Suprapubic skin (tissue), 4 donors: ENCODE data around the gene RAB10. TPM values are rescaled to one million over a fixed set of nuclear protein-coding genes. Genes with fewer than 3 reads are reported as not detected.

ENCODE experiments used
- DNase-seq, 2 donors: peaks; one replicate each; pipeline ENCODE4 v3.0.0-alpha.2; 2019; ENCODE audit warnings: low spot score in 2 of 2
- H3K27ac ChIP-seq: fragments of 200-600 bp; sonication (generic); one replicate; pipeline ENCODE4 v1.5.1; 2019
- H3K27me3 ChIP-seq: fragments of 200-600 bp; sonication (generic); one replicate; pipeline ENCODE4 v1.5.1; 2019
- H3K36me3 ChIP-seq: fragments of 200-600 bp; sonication (generic); one replicate; pipeline ENCODE4 v1.5.1; 2019
- H3K4me1 ChIP-seq: fragments of 200-600 bp; sonication (generic); one replicate; pipeline ENCODE4 v1.5.1; 2019
- H3K4me3 ChIP-seq: fragments of 200-600 bp; sonication (generic); one replicate; pipeline ENCODE4 v1.5.1; 2019; ENCODE audit warnings: mild to moderate bottlenecking
- H3K9me3 ChIP-seq: fragments of 200-600 bp; sonication (generic); one replicate; pipeline ENCODE4 v1.5.1; 2019
- CTCF ChIP-seq, 2 donors: fragments of 200-600 bp in 1 of 2; fragments of 450-650 bp in 1 of 2; sonication (generic) in 1 of 2; IDR thresholded peaks; one replicate each; pipeline ENCODE4 v1.5.1; 2016 to 2019; ENCODE audit warnings: antibody characterized with exemption in 2 of 2, mild to moderate bottlenecking in 1 of 2, moderate library complexity in 1 of 2
- EP300 ChIP-seq: sonication (generic); formaldehyde crosslinking; IDR thresholded peaks from one replicate; pipeline ENCODE4 v1.6.1; 2017; ENCODE audit warnings: antibody characterized with exemption
- POLR2A ChIP-seq, 2 donors: fragments of 450-650 bp; IDR thresholded peaks; one replicate each; pipeline ENCODE4 v1.6.1; 2017; ENCODE audit warnings: antibody characterized with exemption in 2 of 2, mild to moderate bottlenecking in 2 of 2, moderate library complexity in 2 of 2
- POLR2AphosphoS5 ChIP-seq, 3 donors: sonication (generic); formaldehyde crosslinking; IDR thresholded peaks; one replicate each; pipeline ENCODE4 v1.6.1; 2017; ENCODE audit warnings: antibody characterized with exemption in 3 of 3
- WGBS: methylation state at CpG from one replicate; pipeline ENCODE4 v1.1.5; 2018; 5-methylcytosine and 5-hydroxymethylcytosine counted together
- total RNA-seq, 4 donors: library from RNA; depleted of rRNA; stranded (reverse); fragments of >200 nt; gene quantifications; one replicate each; pipeline ENCODE4 v1.1.0, GENCODE V29; 2016

RAB10 gene
- total RNA-seq, 4 donors from 2014 or later: 145 to 171 (median 165) TPM

- Histone ChIP-seq H3K4me1 (no peaks in the 10 kb centered on the region), H3K4me3 (no peak overlapping the region), H3K9me3 (no peaks in the 10 kb centered on the region), H3K27me3 (no peaks in the 10 kb centered on the region), H3K27ac (no peak overlapping the region), H3K36me3 (peaks cover 21% of the 10 kb centered on the region)
- 77% methylated on average over 4 of the region's 4 CpGs for WGBS
- no peak for TF ChIP-seq CTCF (IDR thresholded peaks at IDR 0.05)
- TF ChIP-seq POLR2AphosphoS5 (IDR thresholded peaks at IDR 0.05): no peak
- TF ChIP-seq EP300: no peak
- DNase-seq: no peak
Observed at GRCh38 chr2:26126074-26126473, 92.2 kb downstream of the RAB10 start.

- 91% methylated on average over 8 of the region's 8 CpGs for WGBS
- H3K27ac ChIP-seq: no peak overlapping the region
- H3K36me3 ChIP-seq: peaks cover 21% of the 10 kb centered on the region
- H3K27me3 ChIP-seq: no peaks in the 10 kb centered on the region
- no peaks in the 10 kb centered on the region for H3K9me3 ChIP-seq
- DNase-seq: no peak
- TF ChIP-seq EP300 (no peak), POLR2A (IDR thresholded peaks at IDR 0.05) (no peak), CTCF (IDR thresholded peaks at IDR 0.05) (no peak), POLR2AphosphoS5 (IDR thresholded peaks at IDR 0.05) (no peak)
- no peak overlapping the region for H3K4me3 ChIP-seq
- no peaks in the 10 kb centered on the region for H3K4me1 ChIP-seq
Observed at GRCh38 chr2:26128176-26128575, 94.3 kb downstream of the RAB10 start.

- Histone ChIP-seq H3K27ac (no peak overlapping the region), H3K4me1 (no peaks in the 10 kb centered on the region), H3K4me3 (no peak overlapping the region), H3K9me3 (no peaks in the 10 kb centered on the region), H3K36me3 (peaks cover 42% of the 10 kb centered on the region), H3K27me3 (no peaks in the 10 kb centered on the region)
- TF ChIP-seq CTCF (IDR thresholded peaks at IDR 0.05) (no peak), EP300 (no peak), POLR2A (IDR thresholded peaks at IDR 0.05) (no peak), POLR2AphosphoS5 (IDR thresholded peaks at IDR 0.05) (no peak)
- no peak for DNase-seq
- WGBS: 84% methylated on average over 3 of the region's 3 CpGs
Observed at GRCh38 chr2:26130763-26131162, 96.9 kb downstream of the RAB10 start.

- TF ChIP-seq CTCF (IDR thresholded peaks at IDR 0.05) (no peak), POLR2AphosphoS5 (IDR thresholded peaks at IDR 0.05) (no peak), POLR2A (IDR thresholded peaks at IDR 0.05) (no peak), EP300 (no peak)
- H3K36me3 ChIP-seq: peaks cover 24% of the 10 kb centered on the region
Observed at GRCh38 chr2:26136451-26136850, 102.6 kb downstream of the RAB10 start.

GRCh38 chr2:26139269-26140183 lies 105.6 kb downstream of the RAB10 start:
- Histone ChIP-seq H3K9me3 (no peaks in the 10 kb centered on the region), H3K4me3 (no peak overlapping the region), H3K27ac (no peak overlapping the region), H3K27me3 (no peaks in the 10 kb centered on the region), H3K36me3 (peaks cover 14% of the 10 kb centered on the region), H3K4me1 (no peaks in the 10 kb centered on the region)
- 69% methylated on average over 12 of the region's 12 CpGs for WGBS
- no peak for DNase-seq
- no peak for TF ChIP-seq CTCF (IDR thresholded peaks at IDR 0.05)
- no peak for TF ChIP-seq POLR2A (IDR thresholded peaks at IDR 0.05)
- no peak for TF ChIP-seq EP300
- TF ChIP-seq POLR2AphosphoS5 (IDR thresholded peaks at IDR 0.05): no peak

More at GRCh38 chr2:26136451-26136850, 102.6 kb downstream of the RAB10 start:
- no peaks in the 10 kb centered on the region for H3K4me1 ChIP-seq
- 70% methylated on average over 3 of the region's 3 CpGs for WGBS
- H3K9me3 ChIP-seq: no peaks in the 10 kb centered on the region
- H3K27ac ChIP-seq: no peak overlapping the region
- H3K27me3 ChIP-seq: no peaks in the 10 kb centered on the region
- DNase-seq: no peak
- H3K4me3 ChIP-seq: no peak overlapping the region
